Glutamatergic neuron (in vitro differentiated cells): ENCODE results near the gene RAP1GAP. TPM values are rescaled to one million over a fixed set of nuclear protein-coding genes. Genes with fewer than 3 reads are reported as not detected.
A peak's percentile ranks its signal among the peaks of the same experiment; 100 is the strongest.

Experiments used
- DNase-seq: peaks from one replicate; pipeline ENCODE4 v3.0.0; 2022
- H3K27ac Mint-ChIP-seq: one replicate; pipeline ENCODE4 v1.8.0; 2020; ENCODE audit warnings: mild to moderate bottlenecking, mixed read lengths, inconsistent platforms; ENCODE audit not compliant: unreplicated experiment
- H3K27me3 Mint-ChIP-seq: one replicate; pipeline ENCODE4 v1.8.0; 2020; ENCODE audit warnings: mild to moderate bottlenecking, moderate library complexity, mixed read lengths, inconsistent platforms; ENCODE audit not compliant: unreplicated experiment
- H3K36me3 Mint-ChIP-seq: one replicate; pipeline ENCODE4 v1.8.0; 2020; ENCODE audit warnings: mild to moderate bottlenecking, mixed read lengths, inconsistent platforms; ENCODE audit not compliant: unreplicated experiment
- H3K4me1 Mint-ChIP-seq: one replicate; pipeline ENCODE4 v1.8.0; 2020; ENCODE audit warnings: mild to moderate bottlenecking, low read depth, mixed read lengths, inconsistent platforms; ENCODE audit not compliant: unreplicated experiment
- H3K4me3 Mint-ChIP-seq: one replicate; pipeline ENCODE4 v1.8.0; 2020; ENCODE audit warnings: mild to moderate bottlenecking, mixed read lengths, inconsistent platforms; ENCODE audit not compliant: unreplicated experiment
- H3K9me3 Mint-ChIP-seq: one replicate; pipeline ENCODE4 v1.8.0; 2020; ENCODE audit warnings: mild to moderate bottlenecking, moderate library complexity, mixed read lengths, inconsistent platforms; ENCODE audit not compliant: unreplicated experiment
- total RNA-seq: library from RNA; stranded (reverse); fragmentation: NEBNext Ultra II Directional; extraction: Animal tissue kit (Norgen Biotek cat#: 25700); gene quantifications from one replicate; pipeline ENCODE4 v1.2.1, GENCODE V29; 2021; ENCODE audit not compliant: unreplicated experiment
- TF ChIP-seq, protein P1 (sequence below): fragments of 200-600 bp; sonication (generic); IDR thresholded peaks from one replicate; pipeline ENCODE4 v1.5.0; 2021; ENCODE audit not compliant: partially characterized antibody, unreplicated experiment

Gene RAP1GAP
- total RNA-seq, 1 donor from 2014 or later = 4.8 TPM

GRCh38 chr1:21614419-21615115, 54.6 kb downstream of the RAP1GAP start:
- H3K9me3 Mint-ChIP-seq = peaks cover 6% of the 10 kb centered on the region
- TF ChIP-seq, protein P1, sequence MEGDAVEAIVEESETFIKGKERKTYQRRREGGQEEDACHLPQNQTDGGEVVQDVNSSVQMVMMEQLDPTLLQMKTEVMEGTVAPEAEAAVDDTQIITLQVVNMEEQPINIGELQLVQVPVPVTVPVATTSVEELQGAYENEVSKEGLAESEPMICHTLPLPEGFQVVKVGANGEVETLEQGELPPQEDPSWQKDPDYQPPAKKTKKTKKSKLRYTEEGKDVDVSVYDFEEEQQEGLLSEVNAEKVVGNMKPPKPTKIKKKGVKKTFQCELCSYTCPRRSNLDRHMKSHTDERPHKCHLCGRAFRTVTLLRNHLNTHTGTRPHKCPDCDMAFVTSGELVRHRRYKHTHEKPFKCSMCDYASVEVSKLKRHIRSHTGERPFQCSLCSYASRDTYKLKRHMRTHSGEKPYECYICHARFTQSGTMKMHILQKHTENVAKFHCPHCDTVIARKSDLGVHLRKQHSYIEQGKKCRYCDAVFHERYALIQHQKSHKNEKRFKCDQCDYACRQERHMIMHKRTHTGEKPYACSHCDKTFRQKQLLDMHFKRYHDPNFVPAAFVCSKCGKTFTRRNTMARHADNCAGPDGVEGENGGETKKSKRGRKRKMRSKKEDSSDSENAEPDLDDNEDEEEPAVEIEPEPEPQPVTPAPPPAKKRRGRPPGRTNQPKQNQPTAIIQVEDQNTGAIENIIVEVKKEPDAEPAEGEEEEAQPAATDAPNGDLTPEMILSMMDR = no peak

DNA sequence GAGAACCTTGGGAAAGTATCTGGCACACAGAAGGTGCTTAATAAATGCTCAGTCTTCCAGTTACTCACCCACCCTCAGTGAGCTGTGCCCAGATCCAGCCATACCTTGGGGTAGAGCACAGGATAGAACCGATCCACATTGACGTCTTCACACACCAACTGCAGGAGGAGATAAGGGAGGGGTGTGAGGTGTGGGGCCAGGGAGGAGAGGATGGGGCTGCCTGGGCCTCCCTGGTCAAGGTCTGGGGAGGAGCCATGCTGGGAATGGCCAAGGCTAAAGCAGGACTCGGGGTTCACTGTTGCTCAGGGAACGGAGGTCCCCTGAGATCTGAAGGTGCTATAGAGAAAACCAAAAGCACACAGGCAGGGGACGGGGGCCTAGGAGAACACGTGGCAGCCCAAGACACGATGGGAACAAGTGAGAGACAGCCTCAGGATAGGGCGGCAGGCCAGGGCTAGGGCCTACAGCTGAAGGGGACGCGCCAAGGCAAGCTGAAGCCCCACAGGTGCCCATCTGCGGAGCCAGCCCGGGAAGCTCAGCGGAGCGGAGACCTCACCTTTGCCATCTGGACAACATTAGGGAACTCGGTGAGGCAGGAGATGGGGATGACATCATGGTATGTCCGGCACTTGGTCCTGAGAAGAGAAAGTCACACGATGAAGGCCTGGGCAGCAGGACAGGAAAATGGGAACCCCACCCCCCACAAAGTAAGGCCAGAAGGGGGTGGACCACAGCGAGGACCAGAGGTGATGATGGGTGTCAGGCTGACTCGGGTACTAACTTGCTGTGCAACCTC, 55.9 kb downstream of the RAP1GAP start:
- Mint-ChIP-seq H3K9me3 (peaks cover 4% of the 10 kb centered on the region), H3K27ac (no peak overlapping the region), H3K4me1 (peaks cover 1% of the 10 kb centered on the region), H3K4me3 (no peak overlapping the region), H3K27me3 (peaks cover 7% of the 10 kb centered on the region), H3K36me3 (no peaks in the 10 kb centered on the region)
- TF ChIP-seq, protein P1 = no peak
- no peak for DNase-seq

More at GRCh38 chr1:21614419-21615115, 54.6 kb downstream of the RAP1GAP start:
- Mint-ChIP-seq H3K36me3 (no peaks in the 10 kb centered on the region), H3K27me3 (peaks cover 5% of the 10 kb centered on the region), H3K27ac (no peak overlapping the region), H3K4me3 (no peak overlapping the region), H3K4me1 (peaks cover 6% of the 10 kb centered on the region)
- no peak for DNase-seq

DNA sequence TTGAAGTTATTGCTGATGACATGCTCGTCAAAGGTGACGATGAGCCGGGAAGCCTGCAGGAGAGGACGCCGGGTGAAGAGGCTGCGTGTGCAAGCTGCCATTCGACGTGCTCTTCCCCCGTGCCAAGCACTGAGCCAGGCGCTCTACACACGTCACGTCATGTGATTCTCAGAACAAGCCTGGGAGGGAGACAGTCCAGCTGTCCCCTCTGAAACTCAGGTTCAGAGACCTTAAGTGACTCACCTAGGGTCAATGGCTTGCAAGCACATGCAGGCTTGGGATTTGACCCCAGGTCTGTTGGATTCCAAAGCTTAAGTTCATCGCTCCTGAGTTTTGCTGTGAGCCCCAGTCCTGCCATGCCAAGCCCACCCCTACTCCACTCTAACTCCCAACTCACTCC, 57.1 kb downstream of the RAP1GAP start:
- TF ChIP-seq, protein P1 = no peak
- no peak for DNase-seq
- Mint-ChIP-seq H3K9me3 (peaks cover 4% of the 10 kb centered on the region), H3K36me3 (no peaks in the 10 kb centered on the region), H3K4me1 (peaks cover 4% of the 10 kb centered on the region), H3K27me3 (peaks cover 11% of the 10 kb centered on the region), H3K4me3 (no peak overlapping the region), H3K27ac (peak overlapping the region; percentile 12)

DNA sequence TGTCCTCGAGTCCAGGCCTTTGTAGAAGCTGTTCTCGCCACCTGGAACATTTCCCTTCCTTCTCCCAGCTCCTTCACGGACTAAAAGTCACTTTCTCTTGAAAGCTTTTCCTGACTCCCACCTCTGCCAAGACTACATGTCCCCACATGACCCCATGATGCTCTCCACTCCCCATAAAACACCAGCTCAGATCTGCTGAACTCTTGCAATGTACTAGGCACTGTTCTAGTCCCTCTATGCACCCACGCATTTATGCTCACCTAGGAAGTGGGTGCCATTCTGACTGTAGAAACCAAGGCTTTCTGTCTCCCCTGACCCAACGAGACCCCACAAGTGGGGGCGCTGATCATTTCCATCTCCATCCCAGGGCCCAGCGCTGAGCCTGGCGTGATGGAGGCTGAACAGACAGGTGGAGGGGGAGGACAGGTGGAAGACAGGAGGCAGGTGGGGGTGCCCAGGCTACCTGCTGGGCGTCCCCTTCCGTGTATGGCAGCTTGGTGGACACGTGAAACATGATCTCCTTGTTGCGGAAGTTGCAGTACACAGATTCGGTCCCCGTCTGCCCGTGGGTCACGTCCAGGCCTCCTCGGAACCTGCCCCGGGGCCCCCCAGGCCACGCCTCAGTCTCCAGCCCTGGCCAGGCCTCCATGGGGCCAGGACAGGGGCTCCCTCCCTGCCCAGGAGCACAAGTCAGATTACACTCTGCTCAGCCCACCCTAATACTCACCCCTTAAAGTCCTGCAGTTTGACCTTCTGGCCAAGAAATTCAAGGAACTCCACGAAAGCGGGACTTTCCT, 58.0 kb downstream of the RAP1GAP start:
- TF ChIP-seq, protein P1 = no peak
- Mint-ChIP-seq H3K27me3 (peaks cover 10% of the 10 kb centered on the region), H3K4me1 (peaks cover 4% of the 10 kb centered on the region), H3K27ac (no peak overlapping the region), H3K36me3 (no peaks in the 10 kb centered on the region), H3K9me3 (peaks cover 4% of the 10 kb centered on the region), H3K4me3 (no peak overlapping the region)
- DNase-seq = no peak
